Endodermal cell (in vitro differentiated cells): ENCODE measurements around the gene SMAD3. TPM values are rescaled to one million over a fixed set of nuclear protein-coding genes. Genes with fewer than 3 reads are reported as not detected.

Source experiments
- DNase-seq: peaks from one replicate; pipeline ENCODE4 v3.0.0-alpha.2; 2017
- H3K27ac ChIP-seq: 2 replicates; pipeline ENCODE4 v1.5.1; 2013; ENCODE audit warnings: mild to moderate bottlenecking, low read depth, low read length, moderate library complexity
- H3K27me3 ChIP-seq: 2 replicates; pipeline ENCODE4 v1.6.1; 2013; ENCODE audit warnings: mild to moderate bottlenecking, low read length, moderate library complexity; ENCODE audit not compliant: insufficient read depth, control insufficient read depth, poor library complexity, severe bottlenecking
- H3K36me3 ChIP-seq: 2 replicates; pipeline ENCODE4 v1.7.0; 2013; ENCODE audit warnings: mild to moderate bottlenecking, low read length, moderate library complexity; ENCODE audit not compliant: control insufficient read depth, insufficient read depth
- H3K4me1 ChIP-seq: one replicate; pipeline ENCODE4 v1.7.0; 2013; ENCODE audit warnings: low read length; ENCODE audit not compliant: control insufficient read depth, insufficient read depth
- H3K4me3 ChIP-seq: 2 replicates; pipeline ENCODE4 v1.5.1; 2013; ENCODE audit warnings: mild to moderate bottlenecking, low read length, moderate library complexity
- H3K9ac ChIP-seq: 2 replicates; pipeline ENCODE4 v1.6.1; 2013; ENCODE audit warnings: mild to moderate bottlenecking, low read length, moderate library complexity; ENCODE audit not compliant: poor library complexity, severe bottlenecking; ENCODE audit errors: extremely low read depth
- H3K9me3 ChIP-seq: 2 replicates; pipeline ENCODE4 v1.6.1; 2013; ENCODE audit warnings: mild to moderate bottlenecking, low read length, moderate library complexity; ENCODE audit not compliant: control insufficient read depth
- H3K27ac Mint-ChIP-seq: 2 replicates; pipeline ENCODE4 v1.8.0; 2020; ENCODE audit warnings: mixed read lengths
- H3K27me3 Mint-ChIP-seq: 2 replicates; pipeline ENCODE4 v1.8.0; 2021; ENCODE audit warnings: mild to moderate bottlenecking, mixed read lengths; ENCODE audit not compliant: insufficient read depth
- H3K36me3 Mint-ChIP-seq: 2 replicates; pipeline ENCODE4 v1.8.0; 2020; ENCODE audit warnings: low read depth, mixed read lengths
- H3K4me1 Mint-ChIP-seq: 2 replicates; pipeline ENCODE4 v1.8.0; 2020; ENCODE audit warnings: mixed read lengths
- H3K4me3 Mint-ChIP-seq: 2 replicates; pipeline ENCODE4 v1.8.0; 2020; ENCODE audit warnings: mild to moderate bottlenecking, moderate library complexity, mixed read lengths
- H3K9me3 Mint-ChIP-seq: 2 replicates; pipeline ENCODE4 v1.8.0; 2020; ENCODE audit warnings: mild to moderate bottlenecking, mixed read lengths
- CTCF ChIP-seq: fragments of 200-600 bp; sonication (generic); conservative IDR thresholded peaks from 2 replicates; pipeline ENCODE4 v1.5.0; 2021; ENCODE audit warnings: antibody characterized with exemption, mild to moderate bottlenecking
- WGBS, 2 experiments: methylation state at CpG; one replicate each; pipeline versions ENCODE4 v1.1.5 to v1.1.7; 2013; ENCODE audit warnings: missing lambda C conversion rate in 2 of 2, mixed read lengths in 1 of 2; ENCODE audit not compliant: insufficient coverage in 1 of 2, insufficient read length in 1 of 2; 5-methylcytosine and 5-hydroxymethylcytosine counted together
- total RNA-seq, 2 donors: library from RNA; stranded (reverse); fragmentation: NEBNext Ultra II Directional in 1 of 2; extraction: Animal tissue kit (Norgen Biotek cat#: 25700) in 1 of 2; gene quantifications; 2 replicates in 1 of 2; 3 replicates in 1 of 2; pipeline ENCODE4 v1.2.1, GENCODE V29; 2021

The SMAD3 gene
- total RNA-seq, 2 donors from 2014 or later = 7.8 to 9.6 TPM

GRCh38 chr15:67115586-67115969 lies 50.2 kb downstream of the SMAD3 start:
- DNase-seq = no peak
- Histone ChIP-seq H3K4me3 (no peak overlapping the region), H3K27me3 (no peaks in the 10 kb centered on the region), H3K36me3 (peaks cover 11% of the 10 kb centered on the region), H3K27ac (no peak overlapping the region), H3K9me3 (peaks cover 13% of the 10 kb centered on the region), H3K4me1 (peaks cover 19% of the 10 kb centered on the region), H3K9ac (no peak overlapping the region)
- Mint-ChIP-seq H3K27ac (no peak overlapping the region), H3K4me3 (no peak overlapping the region), H3K4me1 (peaks cover 36% of the 10 kb centered on the region), H3K36me3 (peaks cover 5% of the 10 kb centered on the region), H3K27me3 (peaks cover 35% of the 10 kb centered on the region), H3K9me3 (peaks cover 15% of the 10 kb centered on the region)
- WGBS, 2 experiments = 86% methylated on average over 1 of the region's 1 CpG; no CpG with 5 or more reads in 1 of the 2 experiments
- no peak for TF ChIP-seq CTCF

GRCh38 chr15:67116742-67117141 lies 51.3 kb downstream of the SMAD3 start:
- H3K4me1 ChIP-seq = peaks cover 19% of the 10 kb centered on the region
- no peaks in the 10 kb centered on the region for H3K27me3 ChIP-seq
- TF ChIP-seq CTCF = no peak
- H3K4me3 ChIP-seq = no peak overlapping the region
- no peak for DNase-seq
- H3K9me3 ChIP-seq = peaks cover 1% of the 10 kb centered on the region
- H3K27ac Mint-ChIP-seq = no peak overlapping the region
- H3K4me3 Mint-ChIP-seq = no peak overlapping the region
- H3K36me3 Mint-ChIP-seq = peaks cover 1% of the 10 kb centered on the region
- H3K9ac ChIP-seq = no peak overlapping the region
- H3K27ac ChIP-seq = no peak overlapping the region
- 86 to 100% methylated on average over 1 to 2 of the region's 2 CpGs for WGBS, 2 experiments
- H3K27me3 Mint-ChIP-seq = peaks cover 35% of the 10 kb centered on the region
- peaks cover 5% of the 10 kb centered on the region for H3K36me3 ChIP-seq
- peaks cover 37% of the 10 kb centered on the region for H3K4me1 Mint-ChIP-seq
- H3K9me3 Mint-ChIP-seq = peaks cover 4% of the 10 kb centered on the region

- no peak for DNase-seq
- Mint-ChIP-seq H3K27ac (no peak overlapping the region), H3K4me3 (no peak overlapping the region), H3K36me3 (peaks cover 1% of the 10 kb centered on the region), H3K4me1 (peaks cover 37% of the 10 kb centered on the region), H3K9me3 (peaks cover 2% of the 10 kb centered on the region), H3K27me3 (peaks cover 35% of the 10 kb centered on the region)
- Histone ChIP-seq H3K4me3 (no peak overlapping the region), H3K9me3 (no peaks in the 10 kb centered on the region), H3K36me3 (peaks cover 5% of the 10 kb centered on the region), H3K27me3 (no peaks in the 10 kb centered on the region), H3K9ac (no peak overlapping the region), H3K4me1 (peaks cover 19% of the 10 kb centered on the region), H3K27ac (no peak overlapping the region)
- TF ChIP-seq CTCF = no peak
- WGBS, 2 experiments = 73% methylated on average over 3 of the region's 3 CpGs; no CpG with 5 or more reads in 1 of the 2 experiments
These were observed 52.0 kb downstream of the SMAD3 start for GRCh38 chr15:67117370-67117769.
